ENCODE data around the gene TTLL11.

GRCh38 chr9:122028089-122028488 lies 65.0 kb downstream of the TTLL11 start:
- TF ChIP-seq, protein P1, sequence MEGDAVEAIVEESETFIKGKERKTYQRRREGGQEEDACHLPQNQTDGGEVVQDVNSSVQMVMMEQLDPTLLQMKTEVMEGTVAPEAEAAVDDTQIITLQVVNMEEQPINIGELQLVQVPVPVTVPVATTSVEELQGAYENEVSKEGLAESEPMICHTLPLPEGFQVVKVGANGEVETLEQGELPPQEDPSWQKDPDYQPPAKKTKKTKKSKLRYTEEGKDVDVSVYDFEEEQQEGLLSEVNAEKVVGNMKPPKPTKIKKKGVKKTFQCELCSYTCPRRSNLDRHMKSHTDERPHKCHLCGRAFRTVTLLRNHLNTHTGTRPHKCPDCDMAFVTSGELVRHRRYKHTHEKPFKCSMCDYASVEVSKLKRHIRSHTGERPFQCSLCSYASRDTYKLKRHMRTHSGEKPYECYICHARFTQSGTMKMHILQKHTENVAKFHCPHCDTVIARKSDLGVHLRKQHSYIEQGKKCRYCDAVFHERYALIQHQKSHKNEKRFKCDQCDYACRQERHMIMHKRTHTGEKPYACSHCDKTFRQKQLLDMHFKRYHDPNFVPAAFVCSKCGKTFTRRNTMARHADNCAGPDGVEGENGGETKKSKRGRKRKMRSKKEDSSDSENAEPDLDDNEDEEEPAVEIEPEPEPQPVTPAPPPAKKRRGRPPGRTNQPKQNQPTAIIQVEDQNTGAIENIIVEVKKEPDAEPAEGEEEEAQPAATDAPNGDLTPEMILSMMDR (IDR thresholded peaks at IDR 0.05; ENCODE audit: control extremely low read depth in 1 of 3, insufficient read depth in 1 of 3, low read depth in 1 of 3, low read length in 3 of 3): no peak
- TF ChIP-seq, protein P2, sequence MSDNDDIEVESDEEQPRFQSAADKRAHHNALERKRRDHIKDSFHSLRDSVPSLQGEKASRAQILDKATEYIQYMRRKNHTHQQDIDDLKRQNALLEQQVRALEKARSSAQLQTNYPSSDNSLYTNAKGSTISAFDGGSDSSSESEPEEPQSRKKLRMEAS (IDR thresholded peaks at IDR 0.05): no peak
- TF ChIP-seq, protein P3, sequence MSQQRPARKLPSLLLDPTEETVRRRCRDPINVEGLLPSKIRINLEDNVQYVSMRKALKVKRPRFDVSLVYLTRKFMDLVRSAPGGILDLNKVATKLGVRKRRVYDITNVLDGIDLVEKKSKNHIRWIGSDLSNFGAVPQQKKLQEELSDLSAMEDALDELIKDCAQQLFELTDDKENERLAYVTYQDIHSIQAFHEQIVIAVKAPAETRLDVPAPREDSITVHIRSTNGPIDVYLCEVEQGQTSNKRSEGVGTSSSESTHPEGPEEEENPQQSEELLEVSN (IDR thresholded peaks at IDR 0.05): no peak
- TF ChIP-seq RBBP5 (IDR thresholded peaks at IDR 0.05; ENCODE audit: borderline replicate concordance, low read depth, low read length) (no peak), YY1 (IDR thresholded peaks at IDR 0.05; ENCODE audit: low read depth, low read length) (no peak), EZH2 (IDR thresholded peaks at IDR 0.05; ENCODE audit: low read depth, low read length, severe bottlenecking) (no peak), EP300 (IDR thresholded peaks at IDR 0.05; ENCODE audit: borderline replicate concordance in 1 of 2, low read depth in 2 of 2, low read length in 2 of 2) (no peak), POLR2A (IDR thresholded peaks at IDR 0.05; ENCODE audit: control extremely low read depth in 1 of 2, low read depth in 2 of 2, low read length in 2 of 2) (no peak)

Measured in H1 (cell line).